SKM-1 treated with dmso at 0.1 percent for 144 hours (cell line): ENCODE measurements around the gene S100A14.
A peak's percentile ranks its signal among the peaks of the same experiment; 100 is the strongest.

Experiments
- DNase-seq: peaks from one replicate; lab custom pipeline; 2025; ENCODE audit not compliant: unreplicated experiment; lab: John Stamatoyannopoulos, UW

Gene S100A14

DNA sequence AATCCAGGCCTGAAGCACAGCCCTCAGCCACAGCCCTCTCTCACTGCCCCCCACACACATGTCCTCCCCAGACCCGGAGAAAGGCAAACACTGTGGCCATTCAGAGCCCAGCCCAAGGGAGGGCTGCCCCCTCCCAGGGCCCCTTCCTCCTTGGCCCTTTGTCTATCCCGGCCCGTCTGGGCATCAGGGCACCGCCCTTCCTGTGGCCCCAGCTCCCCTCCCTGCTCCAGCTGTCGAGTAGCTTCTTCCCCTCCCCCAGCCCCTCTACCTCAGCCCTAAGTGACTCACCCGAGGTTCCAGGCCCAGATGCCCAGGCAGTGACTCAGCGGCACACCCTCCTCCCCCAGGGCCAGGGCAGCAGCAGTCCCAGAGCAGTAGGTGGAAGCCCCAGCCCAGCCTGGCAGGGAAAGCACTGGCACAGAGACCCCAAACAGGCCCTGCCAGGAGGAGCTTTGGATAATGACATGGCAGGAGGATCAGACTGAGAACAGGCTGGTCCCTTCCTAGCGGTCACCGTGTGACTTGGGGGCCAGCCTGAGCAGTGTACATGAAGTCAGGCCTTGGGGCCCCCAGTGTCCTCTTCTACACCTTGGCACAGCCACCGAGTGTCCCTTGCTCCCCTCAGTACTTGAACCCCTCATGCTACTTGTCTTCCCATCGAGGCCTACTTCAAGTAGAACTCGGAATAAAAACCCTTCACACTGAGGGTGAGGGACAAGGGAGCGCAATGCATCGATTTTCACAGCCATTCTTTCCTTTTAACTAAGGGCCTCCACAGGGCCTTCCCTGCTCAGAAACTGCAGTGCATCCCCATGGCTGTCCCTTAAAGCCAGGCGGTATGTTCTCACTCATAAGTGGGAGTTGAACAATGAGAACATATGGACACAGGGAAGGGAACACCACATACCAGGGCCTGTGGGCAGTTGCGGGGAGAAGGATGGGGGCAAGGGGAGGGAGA is 49.4 kb downstream of the S100A14 start:
- peak; percentile 93 for DNase-seq

DNA sequence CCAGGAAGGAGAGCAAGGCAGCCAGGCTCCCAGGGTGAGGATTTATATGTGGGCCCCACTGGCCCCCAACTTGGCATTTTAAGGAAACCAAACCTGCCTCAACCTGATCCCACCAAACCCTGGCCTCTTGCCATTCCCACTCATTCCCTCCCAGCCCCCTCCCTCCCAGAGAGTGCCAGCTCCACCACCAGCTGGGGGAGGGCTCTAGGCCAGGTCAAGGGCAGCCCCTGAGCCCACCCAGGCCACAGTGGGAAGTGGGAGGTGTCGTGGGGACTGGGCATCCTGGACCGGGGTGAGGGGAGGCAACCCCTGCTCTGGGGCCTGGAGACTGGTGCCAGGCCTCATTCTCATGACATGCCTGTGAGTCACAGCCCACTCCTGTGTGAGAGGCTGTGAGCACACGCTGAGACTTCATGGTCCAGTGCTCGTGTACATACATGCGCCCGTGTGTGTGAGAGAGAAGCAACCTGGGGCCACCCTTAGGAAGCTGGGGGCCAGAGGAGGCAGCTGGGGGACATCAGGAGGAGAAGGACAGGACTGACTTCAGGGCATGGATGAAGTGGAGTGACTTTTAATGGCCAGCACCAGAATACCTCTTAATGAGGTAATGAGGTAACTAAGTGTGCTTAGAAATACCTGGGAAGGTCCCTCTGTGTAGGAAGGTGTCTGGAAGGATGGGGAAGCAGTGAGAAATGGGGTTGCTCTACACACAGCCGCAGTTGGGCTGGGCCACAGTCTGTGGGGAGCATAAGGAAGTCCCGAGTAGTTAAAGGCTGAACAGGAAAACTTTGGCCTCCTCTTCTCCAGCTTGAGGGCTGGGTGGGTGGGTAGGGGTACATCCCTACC is 50.4 kb downstream of the S100A14 start, which contains the start of gene S100A2:
TSS of gene S100A2 (minus strand) at position 316 of the 846 bp plus-strand sequence. CDS start 1,967 bp downstream, outside the sequence.
- DNase-seq: peak; percentile 55
